ENCODE data around the gene TPTE.
"Not testable (repeated sequence)": the region's sequence is repeated elsewhere in the genome, so short reads cannot be mapped to it uniquely, and the experiment has no call there.

DNA sequence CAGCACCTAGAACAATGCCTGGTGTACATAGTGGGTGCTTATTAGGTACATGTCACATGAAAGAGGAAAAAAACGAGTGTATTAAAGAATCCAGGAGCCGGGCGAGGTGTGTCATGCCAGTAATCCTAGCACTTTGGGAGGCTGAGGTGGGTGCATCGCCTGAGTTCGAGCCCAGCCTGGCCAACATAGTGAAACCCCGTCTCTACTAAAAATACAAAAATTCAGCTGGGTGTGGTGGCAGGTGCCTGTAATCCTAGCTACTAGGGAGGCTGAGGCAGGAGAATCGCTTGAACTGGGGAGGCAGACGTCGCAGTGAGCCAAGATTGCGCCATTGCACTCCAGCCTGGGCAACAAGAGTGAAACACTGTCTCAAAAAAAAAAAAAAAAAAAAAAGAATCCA lies 3.5 kb upstream of the TPTE start:
- not testable (repeated sequence) for TF ChIP-seq RFX5 (IDR thresholded peaks at IDR 0.05; ENCODE audit: borderline replicate concordance, low read depth, low read length); KDM5A (IDR thresholded peaks at IDR 0.05; ENCODE audit: low read length); GABPA (IDR thresholded peaks at IDR 0.05; ENCODE audit: borderline replicate concordance, insufficient read depth, low read length)

All from H1 (cell line).